Measurements from ENCODE around the gene AUTS2. TPM values are rescaled to one million over a fixed set of nuclear protein-coding genes. Genes with fewer than 3 reads are reported as not detected.
"Not testable (repeated sequence)": the region's sequence is repeated elsewhere in the genome, so short reads cannot be mapped to it uniquely, and the experiment has no call there.

Gene AUTS2
- total RNA-seq, 3 donors from 2014 or later = 31.5 to 94.3 (median 81.3) TPM

- no peaks in the 10 kb centered on the region for H3K27me3 ChIP-seq
- intact Hi-C loops (cut with DNase I; ENCODE audit: low total_unique reads) = no loop called here
- H3K36me3 ChIP-seq = no peaks in the 10 kb centered on the region
- H3K9me3 ChIP-seq = no peaks in the 10 kb centered on the region
- no peak overlapping the region for H3K4me3 ChIP-seq
- no peak for DNase-seq (ENCODE audit: low spot score in 2 of 2)
- H3K4me1 ChIP-seq = no peaks in the 10 kb centered on the region
- no peak overlapping the region for H3K27ac ChIP-seq
- TF ChIP-seq POLR2AphosphoS5 (IDR thresholded peaks at IDR 0.05) = no peak
- TF ChIP-seq, protein P1, sequence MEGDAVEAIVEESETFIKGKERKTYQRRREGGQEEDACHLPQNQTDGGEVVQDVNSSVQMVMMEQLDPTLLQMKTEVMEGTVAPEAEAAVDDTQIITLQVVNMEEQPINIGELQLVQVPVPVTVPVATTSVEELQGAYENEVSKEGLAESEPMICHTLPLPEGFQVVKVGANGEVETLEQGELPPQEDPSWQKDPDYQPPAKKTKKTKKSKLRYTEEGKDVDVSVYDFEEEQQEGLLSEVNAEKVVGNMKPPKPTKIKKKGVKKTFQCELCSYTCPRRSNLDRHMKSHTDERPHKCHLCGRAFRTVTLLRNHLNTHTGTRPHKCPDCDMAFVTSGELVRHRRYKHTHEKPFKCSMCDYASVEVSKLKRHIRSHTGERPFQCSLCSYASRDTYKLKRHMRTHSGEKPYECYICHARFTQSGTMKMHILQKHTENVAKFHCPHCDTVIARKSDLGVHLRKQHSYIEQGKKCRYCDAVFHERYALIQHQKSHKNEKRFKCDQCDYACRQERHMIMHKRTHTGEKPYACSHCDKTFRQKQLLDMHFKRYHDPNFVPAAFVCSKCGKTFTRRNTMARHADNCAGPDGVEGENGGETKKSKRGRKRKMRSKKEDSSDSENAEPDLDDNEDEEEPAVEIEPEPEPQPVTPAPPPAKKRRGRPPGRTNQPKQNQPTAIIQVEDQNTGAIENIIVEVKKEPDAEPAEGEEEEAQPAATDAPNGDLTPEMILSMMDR (IDR thresholded peaks at IDR 0.05) = no peak
- no peak for TF ChIP-seq POLR2A (IDR thresholded peaks at IDR 0.05)
Measured at GRCh38 chr7:70591643-70592042, 993.4 kb downstream of the AUTS2 start.

DNA sequence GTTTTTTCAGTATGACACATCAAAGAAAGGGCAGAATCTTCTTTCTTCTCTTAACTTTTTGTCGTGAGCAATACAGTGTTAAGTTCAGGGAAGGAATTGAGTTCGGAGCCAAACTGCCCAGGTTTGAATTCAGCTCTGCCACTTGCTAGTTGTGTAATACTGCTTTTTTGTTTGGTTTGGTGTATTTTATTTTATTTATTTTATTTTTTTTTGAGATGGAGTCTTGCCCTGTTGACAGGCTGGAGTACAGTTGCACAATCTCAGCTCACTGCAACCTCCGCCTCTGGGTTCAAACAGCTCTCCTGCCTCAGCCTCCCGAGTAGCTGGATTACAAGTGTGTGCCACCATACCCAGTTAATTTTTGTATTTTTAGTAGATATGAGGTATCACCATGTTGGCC is 993.9 kb downstream of the AUTS2 start:
- H3K4me3 ChIP-seq = no peak overlapping the region
- no peaks in the 10 kb centered on the region for H3K4me1 ChIP-seq
- TF ChIP-seq POLR2A (IDR thresholded peaks at IDR 0.05) = no peak
- no peak for TF ChIP-seq POLR2AphosphoS5 (IDR thresholded peaks at IDR 0.05)
- TF ChIP-seq, protein P1 (IDR thresholded peaks at IDR 0.05) = no peak
- intact Hi-C loops (cut with DNase I; ENCODE audit: low total_unique reads) = no loop called here
- no peaks in the 10 kb centered on the region for H3K27me3 ChIP-seq
- no peak for DNase-seq (ENCODE audit: low spot score in 2 of 2)
- no peak overlapping the region for H3K27ac ChIP-seq
- H3K9me3 ChIP-seq = no peaks in the 10 kb centered on the region
- no peaks in the 10 kb centered on the region for H3K36me3 ChIP-seq

- Histone ChIP-seq H3K36me3 (no peaks in the 10 kb centered on the region), H3K27ac (no peak overlapping the region), H3K27me3 (no peaks in the 10 kb centered on the region), H3K9me3 (no peaks in the 10 kb centered on the region), H3K4me1 (no peaks in the 10 kb centered on the region), H3K4me3 (no peak overlapping the region)
- intact Hi-C loops (cut with DNase I; ENCODE audit: low total_unique reads) = no loop called here
- no peak for DNase-seq (ENCODE audit: low spot score in 2 of 2)
- TF ChIP-seq, protein P1 (IDR thresholded peaks at IDR 0.05) = no peak
- TF ChIP-seq POLR2A (IDR thresholded peaks at IDR 0.05) (no peak), POLR2AphosphoS5 (IDR thresholded peaks at IDR 0.05) (no peak)
Measured at GRCh38 chr7:70594170-70594569, 995.9 kb downstream of the AUTS2 start.

GRCh38 chr7:70594885-70595284 is 996.6 kb downstream of the AUTS2 start:
- H3K36me3 ChIP-seq; H3K4me1 ChIP-seq; H3K27ac ChIP-seq; H3K27me3 ChIP-seq; H3K4me3 ChIP-seq; intact Hi-C loops (cut with DNase I; ENCODE audit: low total_unique reads); DNase-seq (ENCODE audit: low spot score in 2 of 2); H3K9me3 ChIP-seq: not testable (repeated sequence)

DNA sequence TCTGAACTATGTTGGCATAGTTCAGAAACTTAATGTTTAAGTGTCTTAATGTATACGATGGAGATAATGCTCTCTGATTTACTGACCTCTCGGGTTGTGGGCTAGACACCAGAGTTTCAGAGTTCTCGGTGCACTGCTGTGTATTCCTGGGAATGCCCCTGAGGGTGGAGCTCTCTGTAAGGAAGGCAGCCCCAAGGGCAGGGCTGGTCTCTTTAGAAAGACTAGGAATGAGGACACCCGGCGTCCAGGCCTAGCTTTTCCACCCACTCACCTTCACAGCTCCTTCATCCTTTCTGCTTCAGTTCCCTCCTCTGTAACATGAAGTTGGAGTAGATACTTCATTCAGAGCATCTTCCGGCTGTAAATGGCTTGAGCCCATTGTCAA is 997.1 kb downstream of the AUTS2 start:
- Histone ChIP-seq H3K4me1 (no peaks in the 10 kb centered on the region), H3K4me3 (peak overlapping the region; percentile 31 to 69 (median 56)), H3K27me3 (no peaks in the 10 kb centered on the region), H3K36me3 (no peaks in the 10 kb centered on the region), H3K27ac (no peak overlapping the region), H3K9me3 (no peaks in the 10 kb centered on the region)
- no peak for DNase-seq (ENCODE audit: low spot score in 2 of 2)
- TF ChIP-seq, protein P1 (IDR thresholded peaks at IDR 0.05) = no peak
- TF ChIP-seq POLR2AphosphoS5 (IDR thresholded peaks at IDR 0.05) (no peak), POLR2A (IDR thresholded peaks at IDR 0.05) (no peak)
- intact Hi-C loops (cut with DNase I; ENCODE audit: low total_unique reads) = no loop called here

Data from breast epithelium (tissue), 4 donors.